GM10266 (cell line): ENCODE data around the gene NALCN.

Experiments
- DNase-seq: peaks from one replicate; pipeline ENCODE4 v3.0.0; 2012; ENCODE audit errors: extremely low spot score
- TF ChIP-seq, protein P1 (sequence below): IDR thresholded peaks from 2 replicates; pipeline ENCODE4 v1.5.1; 2012; ENCODE audit warnings: mild to moderate bottlenecking, low read depth; ENCODE audit not compliant: control insufficient read depth, insufficient read depth; ENCODE audit errors: missing control alignments

Gene NALCN

GRCh38 chr13:101291646-101292515 lies 124.4 kb downstream of the NALCN start:
- TF ChIP-seq, protein P1, sequence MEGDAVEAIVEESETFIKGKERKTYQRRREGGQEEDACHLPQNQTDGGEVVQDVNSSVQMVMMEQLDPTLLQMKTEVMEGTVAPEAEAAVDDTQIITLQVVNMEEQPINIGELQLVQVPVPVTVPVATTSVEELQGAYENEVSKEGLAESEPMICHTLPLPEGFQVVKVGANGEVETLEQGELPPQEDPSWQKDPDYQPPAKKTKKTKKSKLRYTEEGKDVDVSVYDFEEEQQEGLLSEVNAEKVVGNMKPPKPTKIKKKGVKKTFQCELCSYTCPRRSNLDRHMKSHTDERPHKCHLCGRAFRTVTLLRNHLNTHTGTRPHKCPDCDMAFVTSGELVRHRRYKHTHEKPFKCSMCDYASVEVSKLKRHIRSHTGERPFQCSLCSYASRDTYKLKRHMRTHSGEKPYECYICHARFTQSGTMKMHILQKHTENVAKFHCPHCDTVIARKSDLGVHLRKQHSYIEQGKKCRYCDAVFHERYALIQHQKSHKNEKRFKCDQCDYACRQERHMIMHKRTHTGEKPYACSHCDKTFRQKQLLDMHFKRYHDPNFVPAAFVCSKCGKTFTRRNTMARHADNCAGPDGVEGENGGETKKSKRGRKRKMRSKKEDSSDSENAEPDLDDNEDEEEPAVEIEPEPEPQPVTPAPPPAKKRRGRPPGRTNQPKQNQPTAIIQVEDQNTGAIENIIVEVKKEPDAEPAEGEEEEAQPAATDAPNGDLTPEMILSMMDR = no peak
- no peak for DNase-seq

GRCh38 chr13:101291206-101291605 lies 125.1 kb downstream of the NALCN start:
- DNase-seq = no peak
- TF ChIP-seq, protein P1 = no peak

- no peak for DNase-seq
- TF ChIP-seq, protein P1 = no peak
Observed at GRCh38 chr13:101289764-101290163, 126.5 kb downstream of the NALCN start.

GRCh38 chr13:101283782-101284181 lies 132.5 kb downstream of the NALCN start:
- DNase-seq = no peak
- TF ChIP-seq, protein P1 = no peak

DNA sequence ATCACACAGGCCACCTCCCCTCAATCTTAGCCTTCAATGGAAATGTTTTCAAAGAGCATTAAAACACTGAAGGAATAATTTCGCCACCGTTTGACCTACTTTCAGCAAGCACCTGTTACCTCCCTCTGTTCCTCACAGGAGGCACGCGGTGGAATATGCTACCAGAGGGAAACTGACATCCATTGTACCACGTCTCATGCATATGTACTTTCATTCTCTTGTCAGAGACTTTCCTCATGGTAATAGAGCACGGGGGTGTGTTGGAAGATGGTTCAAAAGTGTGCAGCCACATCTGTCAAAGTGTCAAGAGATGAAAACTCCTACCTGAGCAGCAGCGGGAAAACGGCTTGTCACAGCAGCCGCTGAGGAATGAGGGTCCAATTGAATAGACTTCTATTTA lies 143.4 kb downstream of the NALCN start:
- DNase-seq = no peak
- TF ChIP-seq, protein P1 = no peak

- no peak for DNase-seq
- TF ChIP-seq, protein P1 = no peak
Observed at GRCh38 chr13:101271681-101272245, 144.5 kb downstream of the NALCN start.

DNA sequence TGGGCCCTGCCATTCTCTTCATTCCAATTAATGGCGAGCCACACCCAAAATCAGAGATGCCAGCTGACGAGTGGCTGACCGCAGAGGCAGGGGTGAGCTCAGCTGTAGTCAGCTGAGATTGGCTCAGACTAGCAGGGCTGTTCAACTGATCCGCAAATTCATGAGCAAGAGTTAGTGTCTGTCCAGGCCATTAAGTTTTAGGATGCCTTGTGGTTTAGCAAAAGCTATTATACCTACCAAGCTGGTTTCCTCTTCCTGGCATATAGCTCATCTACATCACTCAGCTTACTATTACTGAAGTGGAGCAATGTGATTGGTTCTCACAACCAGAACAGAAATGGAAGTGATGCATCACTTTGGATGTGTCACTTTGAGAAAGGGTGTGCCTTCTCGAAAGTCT lies 148.7 kb downstream of the NALCN start:
- DNase-seq = no peak
- TF ChIP-seq, protein P1 = no peak
